ENCODE measurements around the gene ARAP3. TPM values are rescaled to one million over a fixed set of nuclear protein-coding genes. Genes with fewer than 3 reads are reported as not detected.

The ARAP3 gene
- polyA plus RNA-seq, 3 donors = 1.2 to 18.2 (median 2.2) TPM

DNA sequence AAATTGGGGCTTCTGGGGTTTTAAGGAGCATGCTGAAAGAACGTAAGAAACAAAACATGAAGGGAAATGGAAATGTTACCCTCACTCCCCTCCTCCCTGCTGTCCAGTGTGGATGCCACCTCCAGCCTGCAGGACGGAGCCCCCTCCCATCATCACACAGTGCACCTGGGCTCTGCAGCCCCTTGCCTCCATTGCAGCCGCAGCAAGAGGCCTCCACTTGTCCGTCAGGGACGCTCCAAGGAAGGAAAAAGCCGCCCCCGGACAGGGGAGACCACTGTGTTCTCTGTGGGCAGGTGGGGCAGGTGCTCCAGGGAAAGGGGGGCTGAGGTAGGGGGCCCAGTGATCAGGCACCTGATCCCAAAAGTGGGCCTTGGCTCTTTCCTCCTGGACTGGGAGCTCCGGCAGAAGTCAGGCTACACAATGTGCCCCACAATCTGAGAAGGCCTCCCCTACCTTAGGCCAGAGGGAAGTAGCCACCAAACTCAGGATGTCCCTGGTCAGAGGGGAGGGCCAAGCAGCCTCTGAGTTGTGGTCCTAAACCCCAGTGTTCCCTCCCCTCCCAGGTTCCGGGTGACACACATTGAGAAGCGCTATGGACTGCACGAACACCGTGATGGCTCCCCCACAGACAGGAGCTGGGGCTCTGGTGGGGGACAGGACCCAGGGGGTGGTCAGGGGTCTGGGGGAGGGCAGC is 42.5 kb downstream of the ARAP3 start:
- Histone ChIP-seq H3K9me3 (replicated peaks in 1 of 2; ENCODE audit: control insufficient read depth in 1 of 2, insufficient read depth in 1 of 2, low read length in 2 of 2) (no peaks in the 10 kb centered on the region), H3K79me2 (ENCODE audit: insufficient read depth, low read length) (peaks cover 22% of the 10 kb centered on the region), H3K36me3 (replicated peaks in 1 of 2; ENCODE audit: control insufficient read depth in 1 of 2, insufficient read depth in 2 of 2, low read length in 2 of 2) (peaks cover 13 to 30% of the 10 kb centered on the region in 2 donors), H3K27me3 (ENCODE audit: control insufficient read depth in 2 of 2, insufficient read depth in 2 of 2, low read length in 2 of 2) (no peaks in the 10 kb centered on the region), H3K9ac (ENCODE audit: insufficient read depth, low read length, poor library complexity, severe bottlenecking) (no peak overlapping the region), H2AFZ (ENCODE audit: insufficient read depth, low read depth, low read length, poor library complexity, severe bottlenecking) (no peak overlapping the region), H3K4me3 (replicated peaks in 1 of 3; ENCODE audit: low read depth in 2 of 3, low read length in 3 of 3) (no peak overlapping the region), H3K4me1 (ENCODE audit: control insufficient read depth in 1 of 2, insufficient read depth in 2 of 2, low read length in 2 of 2) (peaks cover 32 to 50% of the 10 kb centered on the region in 2 donors), H3K27ac (ENCODE audit: low read depth in 1 of 2, low read length in 2 of 2) (no peak overlapping the region), H4K20me1 (ENCODE audit: insufficient read depth, low read length) (peaks cover 22% of the 10 kb centered on the region), H3K4me2 (replicated peaks; ENCODE audit: extremely low read depth, low read length, poor library complexity, severe bottlenecking) (no peak overlapping the region)
- intact Hi-C loops (cut with micrococcal nuclease) = loop anchor here (5.0 kb wide), 2 partner anchors 47 to 117 kb away; no protein-coding TSS in a partner anchor
- Mint-ChIP-seq H3K27me3 (ENCODE audit: low read depth in 3 of 3) (peaks cover 0 to 4% (median 0%) of the 10 kb centered on the region in 3 donors), H3K36me3 (peaks cover 27 to 39% of the 10 kb centered on the region in 2 donors), H3K4me3 (no peak overlapping the region), H3K27ac (no peak overlapping the region), H3K4me1 (peaks cover 33% of the 10 kb centered on the region), H3K9me3 (peaks cover 0 to 2% (median 0%) of the 10 kb centered on the region in 7 donors)
- no peak for DNase-seq
- 94% methylated on average over 5 of the region's 12 CpGs for WGBS (ENCODE audit: insufficient coverage)
- TF ChIP-seq, protein P1, sequence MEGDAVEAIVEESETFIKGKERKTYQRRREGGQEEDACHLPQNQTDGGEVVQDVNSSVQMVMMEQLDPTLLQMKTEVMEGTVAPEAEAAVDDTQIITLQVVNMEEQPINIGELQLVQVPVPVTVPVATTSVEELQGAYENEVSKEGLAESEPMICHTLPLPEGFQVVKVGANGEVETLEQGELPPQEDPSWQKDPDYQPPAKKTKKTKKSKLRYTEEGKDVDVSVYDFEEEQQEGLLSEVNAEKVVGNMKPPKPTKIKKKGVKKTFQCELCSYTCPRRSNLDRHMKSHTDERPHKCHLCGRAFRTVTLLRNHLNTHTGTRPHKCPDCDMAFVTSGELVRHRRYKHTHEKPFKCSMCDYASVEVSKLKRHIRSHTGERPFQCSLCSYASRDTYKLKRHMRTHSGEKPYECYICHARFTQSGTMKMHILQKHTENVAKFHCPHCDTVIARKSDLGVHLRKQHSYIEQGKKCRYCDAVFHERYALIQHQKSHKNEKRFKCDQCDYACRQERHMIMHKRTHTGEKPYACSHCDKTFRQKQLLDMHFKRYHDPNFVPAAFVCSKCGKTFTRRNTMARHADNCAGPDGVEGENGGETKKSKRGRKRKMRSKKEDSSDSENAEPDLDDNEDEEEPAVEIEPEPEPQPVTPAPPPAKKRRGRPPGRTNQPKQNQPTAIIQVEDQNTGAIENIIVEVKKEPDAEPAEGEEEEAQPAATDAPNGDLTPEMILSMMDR (IDR thresholded peaks at IDR 0.05) = no peak

DNA sequence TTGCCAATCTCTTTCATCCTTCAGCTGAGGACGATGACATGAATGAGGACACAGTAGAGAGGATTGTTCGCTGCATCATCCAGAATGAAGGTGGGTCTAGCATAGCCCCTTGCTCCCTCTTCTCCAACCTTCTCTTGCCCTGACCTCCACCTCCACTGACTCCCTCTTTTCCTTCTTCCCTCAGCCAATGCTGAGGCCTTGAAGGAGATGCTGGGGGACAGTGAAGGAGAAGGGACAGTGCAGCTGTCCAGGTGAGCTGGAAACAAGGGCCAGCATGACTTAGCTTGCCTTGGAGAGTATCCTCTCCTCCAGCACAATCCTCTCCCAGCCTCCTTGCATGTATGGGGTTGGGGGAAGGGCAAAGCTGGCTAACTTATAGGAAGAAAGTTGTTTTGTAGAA is 43.3 kb downstream of the ARAP3 start:
- no peak overlapping the region for H3K27ac ChIP-seq (ENCODE audit: low read depth in 1 of 2, low read length in 2 of 2)
- no peak overlapping the region for H3K27ac Mint-ChIP-seq
- TF ChIP-seq, protein P1 (IDR thresholded peaks at IDR 0.05) = no peak
- H3K9me3 Mint-ChIP-seq = peaks cover 0 to 2% (median 0%) of the 10 kb centered on the region in 7 donors
- H3K4me3 ChIP-seq (replicated peaks in 1 of 3; ENCODE audit: low read depth in 2 of 3, low read length in 3 of 3) = no peak overlapping the region
- no peak overlapping the region for H3K4me3 Mint-ChIP-seq
- peaks cover 40 to 57% of the 10 kb centered on the region in 2 donors for H3K4me1 ChIP-seq (ENCODE audit: control insufficient read depth in 1 of 2, insufficient read depth in 2 of 2, low read length in 2 of 2)
- no peaks in the 10 kb centered on the region for H3K27me3 ChIP-seq (ENCODE audit: control insufficient read depth in 2 of 2, insufficient read depth in 2 of 2, low read length in 2 of 2)
- H3K9me3 ChIP-seq (replicated peaks in 1 of 2; ENCODE audit: control insufficient read depth in 1 of 2, insufficient read depth in 1 of 2, low read length in 2 of 2) = no peaks in the 10 kb centered on the region
- DNase-seq = no peak
- no peak overlapping the region for H3K4me2 ChIP-seq (replicated peaks; ENCODE audit: extremely low read depth, low read length, poor library complexity, severe bottlenecking)
- peaks cover 21 to 34% of the 10 kb centered on the region in 2 donors for H3K36me3 Mint-ChIP-seq
- peaks cover 0 to 4% (median 0%) of the 10 kb centered on the region in 3 donors for H3K27me3 Mint-ChIP-seq (ENCODE audit: low read depth in 3 of 3)
- H3K79me2 ChIP-seq (ENCODE audit: insufficient read depth, low read length) = peaks cover 30% of the 10 kb centered on the region
- no peak overlapping the region for H3K9ac ChIP-seq (ENCODE audit: insufficient read depth, low read length, poor library complexity, severe bottlenecking)
- no peak overlapping the region for H2AFZ ChIP-seq (ENCODE audit: insufficient read depth, low read depth, low read length, poor library complexity, severe bottlenecking)
- WGBS (ENCODE audit: insufficient coverage) = no CpG with 5 or more reads among the region's 2 CpGs
- intact Hi-C loops (cut with micrococcal nuclease) = loop anchor here (5.0 kb wide), 2 partner anchors 46 to 116 kb away; no protein-coding TSS in a partner anchor
- peaks cover 40% of the 10 kb centered on the region for H3K4me1 Mint-ChIP-seq
- H3K36me3 ChIP-seq (replicated peaks in 1 of 2; ENCODE audit: control insufficient read depth in 1 of 2, insufficient read depth in 2 of 2, low read length in 2 of 2) = peaks cover 9 to 22% of the 10 kb centered on the region in 2 donors
- H4K20me1 ChIP-seq (ENCODE audit: insufficient read depth, low read length) = peaks cover 29% of the 10 kb centered on the region
